Muscle of leg (tissue), 11 donors: ENCODE results near the gene FRMD4A. TPM values are rescaled to one million over a fixed set of nuclear protein-coding genes. Genes with fewer than 3 reads are reported as not detected.
A peak's percentile ranks its signal among the peaks of the same experiment; 100 is the strongest.
"Not testable (repeated sequence)": the region's sequence is repeated elsewhere in the genome, so short reads cannot be mapped to it uniquely, and the experiment has no call there.

Experiments
- DNase-seq: peaks from one replicate; pipeline ENCODE4 v3.0.0; 2013
- H3K27ac ChIP-seq: one replicate; pipeline ENCODE4 v1.5.1; 2013; ENCODE audit warnings: mild to moderate bottlenecking, low read length, control low read depth
- H3K27me3 ChIP-seq: one replicate; pipeline ENCODE4 v1.6.1; 2013; ENCODE audit warnings: low read length; ENCODE audit not compliant: control insufficient read depth, insufficient read depth
- H3K36me3 ChIP-seq: one replicate; pipeline ENCODE4 v1.6.1; 2013; ENCODE audit warnings: low read length; ENCODE audit not compliant: control insufficient read depth, insufficient read depth
- H3K4me1 ChIP-seq: one replicate; pipeline ENCODE4 v1.6.1; 2013; ENCODE audit warnings: low read length; ENCODE audit not compliant: control insufficient read depth, insufficient read depth
- H3K4me3 ChIP-seq: one replicate; pipeline ENCODE4 v1.5.1; 2013; ENCODE audit warnings: low read length, control low read depth
- H3K9me3 ChIP-seq: replicated peaks from 2 replicates; pipeline ENCODE4 v1.6.1; 2013; ENCODE audit warnings: low read depth, low read length; ENCODE audit not compliant: control insufficient read depth
- WGBS: methylation state at CpG from one replicate; pipeline ENCODE4 v1.1.5; 2013; ENCODE audit warnings: missing lambda C conversion rate; ENCODE audit not compliant: insufficient coverage; 5-methylcytosine and 5-hydroxymethylcytosine counted together
- polyA plus RNA-seq, 8 donors: library from polyadenylated mRNA; unstranded; fragments of 120-200 nt; gene quantifications; one replicate each; pipeline versions ENCODE4 v1.2.1 to v1.2.3, GENCODE V29; 2013; ENCODE audit warnings: inconsistent platforms in 1 of 8, low replicate concordance in 1 of 8; ENCODE audit not compliant: insufficient read length in 8 of 8, insufficient read depth in 1 of 8
- total RNA-seq: library from RNA; stranded (reverse); fragments of 120-200 nt; gene quantifications from one replicate; pipeline ENCODE4 v1.2.4, GENCODE V29; 2013

The FRMD4A gene
- total and polyA plus RNA-seq, 9 donors: 29.1 to 53.1 (median 42.0) TPM

GRCh38 chr10:14071956-14072355 is 258.8 kb downstream of the FRMD4A start:
- Histone ChIP-seq H3K9me3 (no peaks in the 10 kb centered on the region), H3K4me3 (no peak overlapping the region), H3K27me3 (no peaks in the 10 kb centered on the region), H3K36me3 (no peaks in the 10 kb centered on the region), H3K4me1 (peaks cover 18% of the 10 kb centered on the region), H3K27ac (no peak overlapping the region)
- DNase-seq: no peak
- WGBS: no CpG with 5 or more reads among the region's 4 CpGs

GRCh38 chr10:14068601-14069250 is 262.0 kb downstream of the FRMD4A start:
- Histone ChIP-seq H3K4me3 (no peak overlapping the region), H3K9me3 (no peaks in the 10 kb centered on the region), H3K27me3 (no peaks in the 10 kb centered on the region), H3K4me1 (peaks cover 7% of the 10 kb centered on the region), H3K36me3 (no peaks in the 10 kb centered on the region), H3K27ac (no peak overlapping the region)
- no peak for DNase-seq
- no CpG with 5 or more reads among the region's 2 CpGs for WGBS

GRCh38 chr10:14067638-14068037 is 263.1 kb downstream of the FRMD4A start:
- not testable (repeated sequence) for H3K4me1 ChIP-seq, H3K36me3 ChIP-seq, DNase-seq, H3K27me3 ChIP-seq, H3K9me3 ChIP-seq, H3K4me3 ChIP-seq, H3K27ac ChIP-seq
- no CpG with 5 or more reads among the region's 5 CpGs for WGBS

DNA sequence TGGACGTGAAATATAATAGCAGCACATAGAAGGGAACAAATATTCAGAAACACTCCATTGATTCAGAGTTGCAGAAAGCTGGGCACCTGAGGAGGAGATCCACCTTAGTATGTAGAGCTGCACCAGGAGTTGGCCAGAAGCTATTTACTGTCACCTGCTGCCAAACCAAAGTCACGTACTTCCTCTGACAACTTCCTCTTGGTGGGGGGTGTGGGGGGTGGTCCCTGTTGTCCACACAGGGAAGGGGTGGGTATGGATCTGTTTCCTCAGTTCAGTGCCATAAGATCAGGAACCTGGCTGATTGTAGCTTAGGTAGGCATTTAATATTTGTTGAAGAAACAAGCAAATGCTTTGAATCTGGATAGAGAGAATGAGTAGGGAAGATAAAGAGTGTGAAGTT is 264.6 kb downstream of the FRMD4A start:
- Histone ChIP-seq H3K27ac (no peak overlapping the region), H3K9me3 (no peaks in the 10 kb centered on the region), H3K27me3 (no peaks in the 10 kb centered on the region), H3K4me1 (peaks cover 3% of the 10 kb centered on the region), H3K4me3 (no peak overlapping the region), H3K36me3 (no peaks in the 10 kb centered on the region)
- no peak for DNase-seq
- WGBS: no CpG with 5 or more reads among the region's 2 CpGs

DNA sequence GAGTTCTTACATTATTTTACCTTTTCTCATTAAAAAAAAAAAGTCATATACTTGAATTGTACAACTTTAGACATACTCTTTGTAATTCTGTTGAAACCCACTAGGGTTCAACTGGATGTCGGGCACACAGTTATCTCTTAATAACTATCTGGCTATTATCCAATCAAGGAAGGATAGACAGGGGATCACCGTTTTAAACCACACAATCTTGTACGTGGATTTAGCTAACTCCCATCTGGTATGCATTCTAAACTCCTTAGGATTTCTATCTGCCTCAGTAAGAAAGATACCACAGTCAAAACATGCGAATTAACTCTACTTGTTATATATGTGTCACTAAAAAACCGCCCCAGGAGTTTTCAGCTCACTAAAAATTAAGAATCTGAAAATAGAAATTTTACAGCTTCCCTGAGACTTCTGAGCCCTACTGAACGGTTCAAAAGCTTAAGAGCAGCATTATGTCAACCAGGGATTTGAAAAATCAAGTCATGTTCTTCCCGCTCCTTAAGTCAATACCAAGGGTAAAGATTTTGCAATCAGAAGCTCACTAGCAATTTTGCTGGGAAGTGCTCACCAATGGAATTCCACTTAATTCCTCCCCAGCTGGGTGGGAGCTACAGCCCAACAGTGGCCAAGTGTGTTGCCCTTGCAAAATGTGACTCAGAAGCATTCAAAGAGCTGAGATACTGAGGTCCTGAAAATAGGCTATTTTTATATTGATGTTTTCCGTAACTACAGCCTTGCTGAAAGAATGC is 267.0 kb downstream of the FRMD4A start:
- Histone ChIP-seq H3K27me3 (no peaks in the 10 kb centered on the region), H3K36me3 (no peaks in the 10 kb centered on the region), H3K27ac (no peak overlapping the region), H3K4me1 (peaks cover 3% of the 10 kb centered on the region), H3K4me3 (no peak overlapping the region), H3K9me3 (no peaks in the 10 kb centered on the region)
- 41% methylated on average over 4 of the region's 8 CpGs for whole genome bisulfite sequencing
- peak; percentile 49 for DNase-seq

DNA sequence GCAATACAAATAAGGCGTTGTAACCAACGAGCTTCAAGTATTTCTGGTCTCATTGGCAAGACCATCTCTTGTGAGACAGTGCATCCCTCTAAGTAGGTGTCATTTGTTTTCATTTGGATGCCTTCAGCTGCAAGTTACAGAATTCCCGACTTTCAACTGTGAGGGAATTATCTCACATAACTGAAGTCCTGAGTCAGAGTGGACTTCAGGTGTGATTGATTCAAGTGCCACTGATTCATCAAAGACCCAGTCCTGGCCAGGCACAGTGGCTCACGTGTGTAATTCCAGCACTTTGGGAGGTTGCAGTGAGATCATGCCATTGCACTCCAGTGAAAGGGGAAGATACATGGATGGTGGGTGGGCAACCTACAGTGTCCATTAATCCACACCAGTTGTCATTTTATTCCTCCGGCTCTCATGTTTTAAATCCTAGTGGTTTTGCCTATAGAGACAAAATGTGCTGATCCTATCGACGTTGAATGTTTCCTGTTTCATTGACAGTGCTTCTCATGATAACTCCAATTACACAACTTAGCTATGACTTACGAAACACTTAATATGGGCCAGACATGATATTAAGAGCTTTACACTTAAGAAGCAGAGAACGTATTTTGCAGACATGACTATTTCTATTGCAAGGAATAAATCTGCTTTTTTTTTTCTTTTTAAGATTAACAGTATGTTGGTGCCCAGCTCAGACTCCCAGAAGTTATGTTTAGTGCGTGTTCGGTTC is 268.0 kb downstream of the FRMD4A start:
- WGBS: 100% methylated on average over 2 of the region's 11 CpGs
- no peak for DNase-seq
- Histone ChIP-seq H3K9me3 (no peaks in the 10 kb centered on the region), H3K36me3 (no peaks in the 10 kb centered on the region), H3K4me3 (no peak overlapping the region), H3K27me3 (no peaks in the 10 kb centered on the region), H3K27ac (no peak overlapping the region), H3K4me1 (peaks cover 3% of the 10 kb centered on the region)

- WGBS: no CpG with 5 or more reads among the region's 2 CpGs
- peaks cover 10% of the 10 kb centered on the region for H3K4me1 ChIP-seq
- H3K36me3 ChIP-seq: no peaks in the 10 kb centered on the region
- no peak overlapping the region for H3K27ac ChIP-seq
- H3K27me3 ChIP-seq: no peaks in the 10 kb centered on the region
- H3K4me3 ChIP-seq: no peak overlapping the region
- no peaks in the 10 kb centered on the region for H3K9me3 ChIP-seq
- DNase-seq: no peak
These were observed 270.2 kb downstream of the FRMD4A start for GRCh38 chr10:14060320-14061070.

DNA sequence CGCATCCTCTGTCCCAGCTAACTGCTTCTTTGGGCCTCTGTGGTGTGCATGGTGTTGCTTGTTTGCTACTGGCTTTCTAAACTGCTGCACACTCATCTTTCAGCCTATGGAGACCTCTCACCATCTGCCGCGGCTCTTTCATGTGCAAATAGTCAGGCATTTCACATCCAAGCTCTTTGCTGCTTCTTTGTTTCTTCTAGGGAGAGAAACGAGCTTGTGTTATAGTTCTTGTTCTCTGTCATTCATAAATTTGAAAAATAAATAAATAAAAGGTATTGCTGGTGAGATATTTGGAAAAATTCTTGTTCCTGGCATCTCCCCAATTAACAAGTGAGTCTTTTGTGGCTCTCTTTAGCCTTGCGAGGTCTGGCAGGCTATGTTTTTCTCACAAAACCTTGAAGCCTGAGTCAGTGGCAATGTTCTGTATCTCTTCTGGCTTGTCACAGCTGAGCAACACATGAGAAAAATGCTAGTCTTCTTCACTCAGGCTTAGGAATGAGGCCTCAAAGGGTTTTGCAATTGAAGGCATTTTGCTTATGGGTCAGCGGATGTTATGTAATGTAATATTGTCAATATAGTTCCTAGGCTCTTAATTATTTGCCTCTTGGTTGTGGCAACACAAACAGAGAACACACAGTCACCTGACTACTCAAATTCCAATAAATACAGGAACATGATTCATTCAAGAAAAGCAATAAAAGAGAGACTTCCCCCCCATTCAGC is 274.0 kb downstream of the FRMD4A start:
- Histone ChIP-seq H3K4me3 (no peak overlapping the region), H3K27ac (peak overlapping the region; percentile 60), H3K4me1 (peaks cover 8% of the 10 kb centered on the region), H3K9me3 (no peaks in the 10 kb centered on the region), H3K27me3 (no peaks in the 10 kb centered on the region), H3K36me3 (no peaks in the 10 kb centered on the region)
- WGBS: 20% methylated on average over 1 of the region's 6 CpGs
- peak; percentile 42 for DNase-seq

DNA sequence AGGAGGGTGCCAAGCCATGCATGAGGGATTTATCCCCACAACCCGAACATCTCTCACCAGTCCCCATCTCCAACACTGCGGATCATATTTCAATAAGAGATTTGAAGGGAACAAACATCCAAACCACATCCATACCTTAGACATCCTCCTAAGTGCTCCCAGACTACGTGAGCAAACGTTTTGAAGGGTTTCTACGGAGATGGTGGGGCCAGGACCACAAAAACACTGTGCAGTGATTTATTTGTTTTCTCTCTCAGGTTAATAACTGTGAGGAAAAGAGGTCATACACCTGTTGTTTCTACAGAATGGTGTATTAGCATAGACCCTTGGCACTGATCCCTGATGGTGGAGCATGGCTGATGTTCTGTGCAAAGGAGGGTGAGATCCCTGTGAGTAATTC is 277.8 kb downstream of the FRMD4A start:
- no peaks in the 10 kb centered on the region for H3K9me3 ChIP-seq
- 47% methylated on average over 2 of the region's 5 CpGs for WGBS

More for the DNA sequence above, 277.8 kb downstream of the FRMD4A start:
- no peaks in the 10 kb centered on the region for H3K27me3 ChIP-seq
- H3K4me1 ChIP-seq: peaks cover 8% of the 10 kb centered on the region
- no peaks in the 10 kb centered on the region for H3K36me3 ChIP-seq
- no peak overlapping the region for H3K4me3 ChIP-seq
- DNase-seq: no peak
- no peak overlapping the region for H3K27ac ChIP-seq
